Mesendoderm (in vitro differentiated cells): ENCODE data around the gene DYRK3.

Source experiments
- DNase-seq: peaks from one replicate; pipeline ENCODE4 v3.0.0; 2013
- H2AK5ac ChIP-seq: 2 replicates; pipeline ENCODE4 v1.6.1; 2013; ENCODE audit warnings: low read length, inconsistent platforms
- H2BK120ac ChIP-seq: 2 replicates; pipeline ENCODE4 v1.6.1; 2013; ENCODE audit warnings: low read depth, mild to moderate bottlenecking, low read length, moderate library complexity, mixed read lengths
- H2BK15ac ChIP-seq: replicated peaks from 2 replicates; pipeline ENCODE4 v1.6.1; 2013; ENCODE audit warnings: low read depth, mild to moderate bottlenecking, moderate library complexity
- H2BK5ac ChIP-seq: 2 replicates; pipeline ENCODE4 v1.6.1; 2013; ENCODE audit warnings: low read length, inconsistent platforms
- H3K18ac ChIP-seq: 2 replicates; pipeline ENCODE4 v1.6.1; 2013; ENCODE audit warnings: mild to moderate bottlenecking, low read length, mixed read lengths
- H3K23ac ChIP-seq: one replicate; pipeline ENCODE4 v1.6.1; 2013; ENCODE audit warnings: low read length
- H3K27ac ChIP-seq: 2 replicates; pipeline ENCODE4 v1.5.1; 2013; ENCODE audit warnings: low read depth, mild to moderate bottlenecking, inconsistent platforms, low read length, moderate library complexity
- H3K27me3 ChIP-seq: 2 replicates; pipeline ENCODE4 v1.6.1; 2013; ENCODE audit warnings: low read length, control low read depth, mild to moderate bottlenecking, inconsistent platforms; ENCODE audit not compliant: insufficient read depth, poor library complexity
- H3K36me3 ChIP-seq: 2 replicates; pipeline ENCODE4 v1.6.1; 2013; ENCODE audit warnings: low read length, inconsistent platforms; ENCODE audit not compliant: control insufficient read depth, insufficient read depth
- H3K4ac ChIP-seq: one replicate; pipeline ENCODE4 v1.6.1; 2013; ENCODE audit warnings: low read depth, mild to moderate bottlenecking, low read length, moderate library complexity
- H3K4me1 ChIP-seq: 2 replicates; pipeline ENCODE4 v1.6.1; 2013; ENCODE audit warnings: low read depth, low read length, inconsistent platforms; ENCODE audit not compliant: control insufficient read depth
- H3K4me2 ChIP-seq: 2 replicates; pipeline ENCODE4 v1.6.1; 2013; ENCODE audit warnings: low read length
- H3K4me3 ChIP-seq: 2 replicates; pipeline ENCODE4 v1.5.1; 2013; ENCODE audit warnings: mild to moderate bottlenecking, low read length
- H3K56ac ChIP-seq: one replicate; pipeline ENCODE4 v1.6.1; 2013; ENCODE audit warnings: low read length
- H3K79me1 ChIP-seq: 2 replicates; pipeline ENCODE4 v1.6.1; 2013; ENCODE audit warnings: low read length, inconsistent platforms
- H3K79me2 ChIP-seq: 2 replicates; pipeline ENCODE4 v1.6.1; 2013; ENCODE audit warnings: mild to moderate bottlenecking, low read length; ENCODE audit not compliant: control insufficient read depth, insufficient read depth
- H3K9ac ChIP-seq: 2 replicates; pipeline ENCODE4 v1.6.1; 2013; ENCODE audit warnings: low read length, inconsistent platforms
- H4K5ac ChIP-seq: one replicate; pipeline ENCODE4 v1.6.1; 2013; ENCODE audit warnings: low read length
- H4K8ac ChIP-seq: one replicate; pipeline ENCODE4 v1.6.1; 2013; ENCODE audit warnings: low read depth, mild to moderate bottlenecking, control low read depth, low read length, moderate library complexity
- WGBS: extraction: QIAGEN DNeasy Blood & Tissue Kit; methylation state at CpG from one replicate; pipeline ENCODE4 v1.1.7; 2013; ENCODE audit warnings: low lambda C conversion rate, missing lambda C conversion rate; ENCODE audit not compliant: insufficient coverage; ENCODE audit errors: extremely low coverage; 5-methylcytosine and 5-hydroxymethylcytosine counted together

The DYRK3 gene

GRCh38 chr1:206668351-206668750 is 33.0 kb downstream of the DYRK3 start:
- Histone ChIP-seq H3K18ac (no peak overlapping the region), H3K4ac (no peak overlapping the region), H3K79me1 (no peaks in the 10 kb centered on the region), H3K23ac (no peak overlapping the region), H3K79me2 (no peaks in the 10 kb centered on the region), H3K4me1 (peaks cover 11% of the 10 kb centered on the region), H2BK15ac (no peak overlapping the region), H3K56ac (no peak overlapping the region), H3K4me2 (no peak overlapping the region), H3K27ac (no peak overlapping the region), H2BK120ac (no peak overlapping the region), H3K27me3 (no peaks in the 10 kb centered on the region), H3K9ac (no peak overlapping the region), H4K8ac (no peak overlapping the region), H2AK5ac (no peak overlapping the region), H3K36me3 (no peaks in the 10 kb centered on the region), H4K5ac (no peak overlapping the region), H2BK5ac (no peak overlapping the region), H3K4me3 (no peak overlapping the region)
- peak; percentile 81 for DNase-seq
- no CpG with 5 or more reads among the region's 2 CpGs for WGBS

- no peak overlapping the region for H2BK15ac ChIP-seq
- H3K4me1 ChIP-seq: peaks cover 13% of the 10 kb centered on the region
- no peak overlapping the region for H4K8ac ChIP-seq
- H3K4me3 ChIP-seq: no peak overlapping the region
- no peak overlapping the region for H3K27ac ChIP-seq
- no peaks in the 10 kb centered on the region for H3K36me3 ChIP-seq
- no peaks in the 10 kb centered on the region for H3K79me2 ChIP-seq
- H3K27me3 ChIP-seq: no peaks in the 10 kb centered on the region
- no peak overlapping the region for H3K56ac ChIP-seq
- DNase-seq: no peak
- no peak overlapping the region for H4K5ac ChIP-seq
- H3K4me2 ChIP-seq: no peak overlapping the region
- no peak overlapping the region for H2BK120ac ChIP-seq
- H2BK5ac ChIP-seq: no peak overlapping the region
- H3K4ac ChIP-seq: no peak overlapping the region
- H3K9ac ChIP-seq: no peak overlapping the region
- no peak overlapping the region for H3K23ac ChIP-seq
- no peak overlapping the region for H3K18ac ChIP-seq
- WGBS: no CpG with 5 or more reads among the region's 6 CpGs
- no peaks in the 10 kb centered on the region for H3K79me1 ChIP-seq
- H2AK5ac ChIP-seq: no peak overlapping the region
Measured at GRCh38 chr1:206668874-206669410, 33.6 kb downstream of the DYRK3 start.

- H3K56ac ChIP-seq: no peak overlapping the region
- no peak overlapping the region for H3K4ac ChIP-seq
- H2BK120ac ChIP-seq: no peak overlapping the region
- no peak overlapping the region for H3K23ac ChIP-seq
- peaks cover 13% of the 10 kb centered on the region for H3K4me1 ChIP-seq
- H3K79me1 ChIP-seq: no peaks in the 10 kb centered on the region
- no peak overlapping the region for H4K5ac ChIP-seq
- no peak overlapping the region for H2AK5ac ChIP-seq
- H3K79me2 ChIP-seq: no peaks in the 10 kb centered on the region
- peak; percentile 43 for DNase-seq
- no peak overlapping the region for H3K9ac ChIP-seq
- H4K8ac ChIP-seq: no peak overlapping the region
- no peak overlapping the region for H2BK15ac ChIP-seq
- H3K18ac ChIP-seq: no peak overlapping the region
- WGBS: no CpG with 5 or more reads among the region's 8 CpGs
- no peak overlapping the region for H2BK5ac ChIP-seq
- no peaks in the 10 kb centered on the region for H3K36me3 ChIP-seq
- no peak overlapping the region for H3K4me2 ChIP-seq
- H3K4me3 ChIP-seq: no peak overlapping the region
- no peak overlapping the region for H3K27ac ChIP-seq
- H3K27me3 ChIP-seq: no peaks in the 10 kb centered on the region
Measured at GRCh38 chr1:206672011-206672688, 36.8 kb downstream of the DYRK3 start.

- Histone ChIP-seq H4K8ac (no peak overlapping the region), H3K23ac (no peak overlapping the region), H3K9ac (no peak overlapping the region), H3K4me3 (no peak overlapping the region), H3K79me1 (no peaks in the 10 kb centered on the region), H3K27me3 (no peaks in the 10 kb centered on the region), H3K36me3 (no peaks in the 10 kb centered on the region), H3K79me2 (no peaks in the 10 kb centered on the region), H3K4me1 (peaks cover 9% of the 10 kb centered on the region), H3K4me2 (no peak overlapping the region), H3K27ac (no peak overlapping the region), H2BK15ac (no peak overlapping the region), H2AK5ac (no peak overlapping the region), H2BK5ac (no peak overlapping the region), H3K4ac (no peak overlapping the region), H4K5ac (no peak overlapping the region), H3K18ac (no peak overlapping the region), H3K56ac (peak overlapping the region; percentile 15), H2BK120ac (no peak overlapping the region)
- WGBS: no CpG with 5 or more reads among the region's 6 CpGs
- no peak for DNase-seq
Measured at GRCh38 chr1:206672844-206673758, 37.8 kb downstream of the DYRK3 start.

GRCh38 chr1:206674236-206674635 is 38.9 kb downstream of the DYRK3 start:
- DNase-seq: no peak
- Histone ChIP-seq H3K79me2 (no peaks in the 10 kb centered on the region), H3K36me3 (no peaks in the 10 kb centered on the region), H3K27me3 (no peaks in the 10 kb centered on the region), H3K4me1 (peaks cover 4% of the 10 kb centered on the region), H2BK120ac (no peak overlapping the region), H3K4me3 (no peak overlapping the region), H2BK5ac (no peak overlapping the region), H4K5ac (no peak overlapping the region), H3K27ac (no peak overlapping the region), H3K79me1 (no peaks in the 10 kb centered on the region), H4K8ac (no peak overlapping the region), H3K56ac (no peak overlapping the region), H3K4me2 (no peak overlapping the region), H3K9ac (no peak overlapping the region), H3K23ac (no peak overlapping the region), H2AK5ac (no peak overlapping the region), H3K18ac (no peak overlapping the region), H3K4ac (no peak overlapping the region), H2BK15ac (no peak overlapping the region)
- WGBS: no CpG with 5 or more reads among the region's 3 CpGs
